NOMO-1 treated with DMSO at 0.1 percent for 48 hours (cell line): Measurements from ENCODE around the gene EFNA4.

Experiments
- DNase-seq: peaks from one replicate; lab custom pipeline; 2025; ENCODE audit not compliant: unreplicated experiment; lab: John Stamatoyannopoulos, UW

EFNA4 gene

GRCh38 chr1:155085504-155086127 lies 22.1 kb downstream of the EFNA4 start:
- peak; percentile 39 for DNase-seq

GRCh38 chr1:155086128-155086741 lies 22.7 kb downstream of the EFNA4 start:
- peak; percentile 29 for DNase-seq

GRCh38 chr1:155086856-155087535 lies 23.5 kb downstream of the EFNA4 start:
- DNase-seq, result no peak

- peak; percentile 32 for DNase-seq
Observed at GRCh38 chr1:155091071-155092051, 27.8 kb downstream of the EFNA4 start.

GRCh38 chr1:155092131-155092530 lies 28.6 kb downstream of the EFNA4 start:
- no peak for DNase-seq

GRCh38 chr1:155092641-155093040 lies 29.1 kb downstream of the EFNA4 start:
- DNase-seq, result no peak

GRCh38 chr1:155093911-155094621 lies 30.5 kb downstream of the EFNA4 start:
- peak; percentile 62 for DNase-seq

GRCh38 chr1:155094622-155094948 lies 31.0 kb downstream of the EFNA4 start:
- no peak for DNase-seq

GRCh38 chr1:155099331-155099730 lies 35.8 kb downstream of the EFNA4 start:
- no peak for DNase-seq

GRCh38 chr1:155103325-155103724 lies 39.8 kb downstream of the EFNA4 start:
- no peak for DNase-seq

GRCh38 chr1:155104605-155105534 lies 41.3 kb downstream of the EFNA4 start:
- no peak for DNase-seq

- no peak for DNase-seq
Observed at GRCh38 chr1:155105604-155106011, 42.1 kb downstream of the EFNA4 start.

GRCh38 chr1:155106862-155107261 lies 43.3 kb downstream of the EFNA4 start:
- no peak for DNase-seq

GRCh38 chr1:155107309-155108264 lies 44.0 kb downstream of the EFNA4 start:
- DNase-seq, result no peak

- no peak for DNase-seq
Observed at GRCh38 chr1:155108296-155108695, 44.8 kb downstream of the EFNA4 start.

GRCh38 chr1:155110381-155110780 lies 46.8 kb downstream of the EFNA4 start:
- DNase-seq, result no peak

- no peak for DNase-seq
Observed at GRCh38 chr1:155110826-155111225, 47.3 kb downstream of the EFNA4 start.

- DNase-seq, result no peak
Observed at GRCh38 chr1:155113450-155113980, 50.0 kb downstream of the EFNA4 start.
